Myocyte (in vitro differentiated cells): ENCODE results near the gene ENTHD1. TPM values are rescaled to one million over a fixed set of nuclear protein-coding genes. Genes with fewer than 3 reads are reported as not detected.

ENCODE experiments used
- total RNA-seq: library from RNA; depleted of rRNA; stranded (reverse); fragments of >200 nt; gene quantifications from 2 replicates; pipeline ENCODE4 v1.2.3, GENCODE V29; 2014

Gene ENTHD1
- total RNA-seq, 1 donor from 2014 or later = not detected

Other genes starting within 250 kb of the ENTHD1 start
- gene GRAP2, start 7.3 kb upstream of the ENTHD1 start, total RNA-seq = not detected in 2 replicates
- not detected in 2 replicates for gene TMA7B, start 66.6 kb upstream of the ENTHD1 start, total RNA-seq
- not detected in 2 replicates for gene FAM83F, start 101.2 kb upstream of the ENTHD1 start, total RNA-seq